Measurements from ENCODE around the gene DOCK8. TPM values are rescaled to one million over a fixed set of nuclear protein-coding genes. Genes with fewer than 3 reads are reported as not detected.
"Not testable (repeated sequence)": the region's sequence is repeated elsewhere in the genome, so short reads cannot be mapped to it uniquely, and the experiment has no call there.

The DOCK8 gene
- total RNA-seq, 1 donor from 2014 or later, result 83.4 TPM

DNA sequence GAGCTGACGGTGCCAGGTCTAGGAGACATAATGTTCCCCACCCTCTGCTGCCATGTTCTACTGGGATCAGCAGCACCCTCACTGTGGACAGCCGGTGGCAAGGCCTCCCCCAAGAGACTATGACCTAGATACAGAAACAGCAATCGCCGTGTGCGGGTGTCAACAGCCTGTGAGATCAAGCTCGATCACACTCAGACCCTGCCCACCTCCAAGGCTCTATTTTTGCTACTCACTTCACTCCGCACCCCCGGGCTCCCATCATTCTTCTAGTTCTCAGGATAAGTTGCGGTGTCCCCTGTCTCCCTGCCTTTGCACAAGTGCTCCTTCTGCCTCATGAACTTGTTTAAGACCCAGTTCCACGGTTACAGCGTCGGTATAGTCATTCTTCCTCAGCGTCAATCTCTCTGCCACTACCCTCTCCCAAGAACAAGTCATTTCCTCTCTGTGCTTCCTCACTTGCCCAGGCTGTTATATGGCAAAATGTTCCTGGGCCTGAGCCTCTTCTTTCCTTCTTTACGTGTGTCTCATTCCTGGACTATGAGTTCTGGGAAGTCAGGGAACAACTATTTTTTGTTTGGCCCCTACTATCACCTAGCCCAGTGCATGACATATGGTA lies 5.4 kb upstream of the DOCK8 start:
- ATAC-seq, result peak; percentile 50
- intact Hi-C loops (cut with DNase I), result no loop called here
- no peak overlapping the region for H3K4me3 ChIP-seq

DNA sequence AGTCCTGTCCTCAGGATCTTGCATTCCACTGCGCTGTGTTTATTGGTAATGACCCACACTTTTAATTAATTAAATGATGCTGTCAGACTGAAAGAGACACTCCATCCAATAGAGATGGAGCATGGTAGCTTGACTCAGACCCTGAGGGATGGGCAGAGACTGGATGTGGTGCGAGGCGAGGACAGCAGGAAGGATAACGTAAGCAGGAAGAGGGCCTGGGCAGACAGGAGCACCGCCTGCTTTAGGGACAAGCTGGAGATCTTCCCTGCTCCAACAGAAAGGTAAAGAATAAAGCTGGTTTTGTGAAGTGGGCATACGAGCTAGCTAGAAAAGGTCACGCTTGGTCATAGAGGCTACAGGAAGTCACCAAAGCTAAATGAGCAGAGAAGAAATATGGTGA lies 3.6 kb upstream of the DOCK8 start:
- TF ChIP-seq, protein P1, sequence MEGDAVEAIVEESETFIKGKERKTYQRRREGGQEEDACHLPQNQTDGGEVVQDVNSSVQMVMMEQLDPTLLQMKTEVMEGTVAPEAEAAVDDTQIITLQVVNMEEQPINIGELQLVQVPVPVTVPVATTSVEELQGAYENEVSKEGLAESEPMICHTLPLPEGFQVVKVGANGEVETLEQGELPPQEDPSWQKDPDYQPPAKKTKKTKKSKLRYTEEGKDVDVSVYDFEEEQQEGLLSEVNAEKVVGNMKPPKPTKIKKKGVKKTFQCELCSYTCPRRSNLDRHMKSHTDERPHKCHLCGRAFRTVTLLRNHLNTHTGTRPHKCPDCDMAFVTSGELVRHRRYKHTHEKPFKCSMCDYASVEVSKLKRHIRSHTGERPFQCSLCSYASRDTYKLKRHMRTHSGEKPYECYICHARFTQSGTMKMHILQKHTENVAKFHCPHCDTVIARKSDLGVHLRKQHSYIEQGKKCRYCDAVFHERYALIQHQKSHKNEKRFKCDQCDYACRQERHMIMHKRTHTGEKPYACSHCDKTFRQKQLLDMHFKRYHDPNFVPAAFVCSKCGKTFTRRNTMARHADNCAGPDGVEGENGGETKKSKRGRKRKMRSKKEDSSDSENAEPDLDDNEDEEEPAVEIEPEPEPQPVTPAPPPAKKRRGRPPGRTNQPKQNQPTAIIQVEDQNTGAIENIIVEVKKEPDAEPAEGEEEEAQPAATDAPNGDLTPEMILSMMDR (IDR thresholded peaks at IDR 0.05), result no peak
- Histone ChIP-seq H3K27me3 (no peaks in the 10 kb centered on the region), H3K4me3 (no peak overlapping the region), H3K36me3 (no peaks in the 10 kb centered on the region), H3K27ac (peak overlapping the region; percentile 55), H3K9me3 (no peaks in the 10 kb centered on the region), H3K4me1 (peaks cover 16% of the 10 kb centered on the region)
- DNase-seq (no peak), ATAC-seq (no peak)
- intact Hi-C loops (cut with DNase I), result no loop called here

More for the DNA sequence above, 5.4 kb upstream of the DOCK8 start:
- TF ChIP-seq, protein P1 (IDR thresholded peaks at IDR 0.05), result no peak
- no peak for DNase-seq
- no peaks in the 10 kb centered on the region for H3K36me3 ChIP-seq
- no peaks in the 10 kb centered on the region for H3K27me3 ChIP-seq
- peaks cover 15% of the 10 kb centered on the region for H3K4me1 ChIP-seq
- H3K27ac ChIP-seq, result no peak overlapping the region
- H3K9me3 ChIP-seq, result no peaks in the 10 kb centered on the region

DNA sequence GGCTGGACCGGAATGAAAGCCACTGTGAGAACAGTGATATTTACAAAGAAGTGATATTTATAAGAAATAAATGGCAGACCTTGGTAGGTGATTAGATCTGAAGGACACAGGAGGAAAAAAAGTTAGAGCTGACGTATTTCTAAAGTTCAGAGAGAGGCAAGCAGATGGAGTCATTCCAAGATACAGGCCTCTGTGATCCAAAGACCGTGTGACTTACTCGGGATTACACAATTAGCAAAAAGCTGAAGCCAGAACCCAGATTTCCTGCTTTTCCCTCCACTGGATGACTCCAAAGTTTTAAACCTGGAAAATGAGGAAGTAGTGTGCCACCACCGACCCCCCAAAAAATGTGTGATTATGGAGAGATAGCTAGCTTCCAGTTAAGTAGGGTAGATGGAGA lies 3.1 kb upstream of the DOCK8 start:
- no peaks in the 10 kb centered on the region for H3K9me3 ChIP-seq
- intact Hi-C loops (cut with DNase I), result no loop called here
- TF ChIP-seq, protein P1 (IDR thresholded peaks at IDR 0.05), result no peak
- ATAC-seq (no peak), DNase-seq (no peak)
- peak overlapping the region; percentile 55 for H3K27ac ChIP-seq
- H3K27me3 ChIP-seq, result no peaks in the 10 kb centered on the region
- peaks cover 16% of the 10 kb centered on the region for H3K4me1 ChIP-seq
- H3K36me3 ChIP-seq, result no peaks in the 10 kb centered on the region
- H3K4me3 ChIP-seq, result no peak overlapping the region

DNA sequence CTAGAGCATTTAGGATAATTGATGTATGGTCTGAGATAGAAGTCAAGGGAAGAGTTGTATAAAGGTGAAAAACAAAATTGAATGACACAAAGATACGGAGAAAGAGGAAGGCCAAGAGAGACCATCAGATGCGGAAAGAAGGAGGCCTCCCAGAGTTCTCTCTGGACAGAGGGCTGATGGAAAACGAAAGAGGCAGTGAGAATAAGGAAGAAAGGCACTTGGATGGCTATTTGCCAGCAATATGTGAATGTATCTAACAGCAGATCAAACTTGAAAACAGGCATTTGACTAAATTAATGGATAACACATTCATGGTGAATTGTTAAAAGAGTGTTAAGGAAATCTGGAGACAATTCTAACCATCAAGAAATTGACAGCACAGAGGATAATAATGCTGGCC lies 2.4 kb upstream of the DOCK8 start:
- ATAC-seq (peak; percentile 8), DNase-seq (no peak)
- no peaks in the 10 kb centered on the region for H3K27me3 ChIP-seq
- TF ChIP-seq, protein P1 (IDR thresholded peaks at IDR 0.05), result no peak
- H3K27ac ChIP-seq, result peak overlapping the region; percentile 55
- no peaks in the 10 kb centered on the region for H3K36me3 ChIP-seq
- no peak overlapping the region for H3K4me3 ChIP-seq
- H3K4me1 ChIP-seq, result peaks cover 16% of the 10 kb centered on the region
- no peaks in the 10 kb centered on the region for H3K9me3 ChIP-seq
- intact Hi-C loops (cut with DNase I), result no loop called here

DNA sequence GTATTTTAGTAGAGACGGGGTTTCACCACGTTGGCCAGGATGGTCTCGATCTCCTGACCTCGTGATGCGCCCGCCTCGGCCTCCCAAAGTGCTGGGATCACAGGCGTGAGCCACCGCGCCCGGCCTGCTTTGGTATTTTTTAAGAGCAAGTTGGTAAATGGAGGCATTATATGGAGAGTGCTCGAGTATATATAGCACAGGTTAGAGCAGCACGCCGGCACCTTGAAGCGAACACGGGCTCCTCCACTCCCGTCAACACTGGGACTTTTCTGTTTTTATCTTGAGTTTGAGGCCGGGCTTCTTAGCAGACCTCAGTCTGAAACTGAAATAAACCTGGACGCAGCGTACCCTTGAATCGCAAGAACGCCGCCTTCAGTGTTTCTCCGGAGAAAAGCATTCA lies 764 bp upstream of the DOCK8 start:
- H3K4me1 ChIP-seq, result peaks cover 16% of the 10 kb centered on the region
- peak overlapping the region; percentile 62 for H3K4me3 ChIP-seq
- intact Hi-C loops (cut with DNase I); H3K27me3 ChIP-seq; ATAC-seq; H3K36me3 ChIP-seq; H3K9me3 ChIP-seq; DNase-seq: not testable (repeated sequence)
- H3K27ac ChIP-seq, result peak overlapping the region; percentile 89

DNA sequence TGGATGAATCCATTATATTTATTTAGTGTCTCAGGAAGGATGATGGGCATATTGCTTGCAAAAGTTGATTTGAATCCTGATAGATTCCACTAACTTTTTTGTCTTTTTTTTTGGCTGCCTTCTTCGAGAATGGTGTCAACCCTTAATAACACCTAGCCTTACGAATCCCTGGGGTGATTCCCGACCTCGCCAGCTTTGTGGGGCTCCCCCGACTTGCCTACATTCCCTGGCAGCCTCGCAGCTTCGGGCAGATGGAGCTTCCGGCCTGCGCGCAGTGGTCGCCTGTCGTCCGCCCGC lies 366 bp upstream of the DOCK8 start:
- H3K36me3 ChIP-seq, result no peaks in the 10 kb centered on the region
- H3K27me3 ChIP-seq, result no peaks in the 10 kb centered on the region
- peak overlapping the region; percentile 89 for H3K27ac ChIP-seq
- ATAC-seq, result no peak
- peak overlapping the region; percentile 62 for H3K4me3 ChIP-seq
- TF ChIP-seq, protein P1 (IDR thresholded peaks at IDR 0.05), result no peak
- H3K9me3 ChIP-seq, result no peaks in the 10 kb centered on the region
- intact Hi-C loops (cut with DNase I), result no loop called here
- DNase-seq, result no peak
- H3K4me1 ChIP-seq, result peaks cover 16% of the 10 kb centered on the region

Measured in upper lobe of right lung (tissue), 1 donor.